Fibroblast of lung (primary cell): ENCODE data around the gene ATP1A2.

ENCODE experiments used
- CTCF ChIP-seq, 2 donors: IDR thresholded peaks in 1 of 2; conservative IDR thresholded peaks in 1 of 2; 1 replicate in 1 of 2; 2 replicates in 1 of 2; pipeline ENCODE4 v1.5.1; 2011 to 2012; ENCODE audit warnings: low read length in 2 of 2, control low read depth in 1 of 2, inconsistent platforms in 1 of 2, low read depth in 1 of 2, mild to moderate bottlenecking in 1 of 2
- EZH2 ChIP-seq: IDR thresholded peaks from 2 replicates; pipeline ENCODE4 v1.5.1; 2012; ENCODE audit warnings: low read length, control low read depth, mild to moderate bottlenecking; ENCODE audit errors: missing control alignments

- TF ChIP-seq EZH2 (no peak), CTCF (conservative IDR thresholded peaks at IDR 0.05 in 1 of 2, IDR thresholded peaks at IDR 0.05 in 1 of 2; ENCODE audit: low read depth in 1 of 2, low read length in 2 of 2) (no peak)
These were observed 29.4 kb downstream of the ATP1A2 start for GRCh38 chr1:160144921-160145320.
